Skeletal muscle satellite cell (primary cell): Measurements from ENCODE around the gene FNIP2.
A peak's percentile ranks its signal among the peaks of the same experiment; 100 is the strongest.
"Not testable (repeated sequence)": the region's sequence is repeated elsewhere in the genome, so short reads cannot be mapped to it uniquely, and the experiment has no call there.

Experiments
- H3K27me3 ChIP-seq: 2 replicates; pipeline ENCODE4 v1.7.0; 2013; ENCODE audit warnings: low read length; ENCODE audit not compliant: control insufficient read depth, insufficient read depth
- H3K36me3 ChIP-seq: 2 replicates; pipeline ENCODE4 v1.7.0; 2013; ENCODE audit warnings: mild to moderate bottlenecking, control low read depth, low read length; ENCODE audit not compliant: insufficient read depth
- H3K4me1 ChIP-seq: 2 replicates; pipeline ENCODE4 v1.7.0; 2013; ENCODE audit warnings: low read length; ENCODE audit not compliant: control insufficient read depth, insufficient read depth
- H3K4me2 ChIP-seq: 2 replicates; pipeline ENCODE4 v1.7.0; 2013; ENCODE audit warnings: mild to moderate bottlenecking, low read length
- H3K4me3 ChIP-seq: 2 replicates; pipeline ENCODE4 v1.7.0; 2013; ENCODE audit warnings: low read length
- H3K9ac ChIP-seq: 2 replicates; pipeline ENCODE4 v1.7.0; 2013; ENCODE audit warnings: mild to moderate bottlenecking, low read depth, low read length, moderate library complexity
- H3K9me3 ChIP-seq: replicated peaks from 2 replicates; pipeline ENCODE4 v1.7.0; 2013; ENCODE audit warnings: mild to moderate bottlenecking, control low read depth, low read length

FNIP2 gene

GRCh38 chr4:158782551-158783360 is 13.9 kb downstream of the FNIP2 start:
- peaks cover 55% of the 10 kb centered on the region for H3K4me1 ChIP-seq
- H3K36me3 ChIP-seq: no peaks in the 10 kb centered on the region
- H3K4me3 ChIP-seq: peak overlapping the region; percentile 41
- H3K4me2 ChIP-seq: peak overlapping the region; percentile 60
- no peaks in the 10 kb centered on the region for H3K27me3 ChIP-seq
- no peaks in the 10 kb centered on the region for H3K9me3 ChIP-seq
- H3K9ac ChIP-seq: peak overlapping the region; percentile 56

GRCh38 chr4:158783785-158784184 is 15.0 kb downstream of the FNIP2 start:
- Histone ChIP-seq H3K9me3 (no peaks in the 10 kb centered on the region), H3K36me3 (no peaks in the 10 kb centered on the region), H3K9ac (peak overlapping the region; percentile 56), H3K4me2 (peak overlapping the region; percentile 60), H3K4me1 (peaks cover 44% of the 10 kb centered on the region), H3K27me3 (no peaks in the 10 kb centered on the region), H3K4me3 (no peak overlapping the region)

GRCh38 chr4:158785718-158786117 is 16.9 kb downstream of the FNIP2 start:
- Histone ChIP-seq H3K4me3 (no peak overlapping the region), H3K9me3 (no peaks in the 10 kb centered on the region), H3K4me1 (peaks cover 36% of the 10 kb centered on the region), H3K4me2 (no peak overlapping the region), H3K27me3 (no peaks in the 10 kb centered on the region), H3K9ac (no peak overlapping the region), H3K36me3 (no peaks in the 10 kb centered on the region)

GRCh38 chr4:158786121-158786601 is 17.3 kb downstream of the FNIP2 start:
- Histone ChIP-seq H3K9me3 (no peaks in the 10 kb centered on the region), H3K4me3 (no peak overlapping the region), H3K27me3 (no peaks in the 10 kb centered on the region), H3K9ac (no peak overlapping the region), H3K4me2 (no peak overlapping the region), H3K36me3 (no peaks in the 10 kb centered on the region), H3K4me1 (peaks cover 36% of the 10 kb centered on the region)

GRCh38 chr4:158786955-158787354 is 18.1 kb downstream of the FNIP2 start:
- peaks cover 33% of the 10 kb centered on the region for H3K4me1 ChIP-seq

GRCh38 chr4:158787709-158788475 is 19.1 kb downstream of the FNIP2 start:
- no peaks in the 10 kb centered on the region for H3K27me3 ChIP-seq
- no peak overlapping the region for H3K9ac ChIP-seq
- no peak overlapping the region for H3K4me2 ChIP-seq
- no peaks in the 10 kb centered on the region for H3K36me3 ChIP-seq
- no peaks in the 10 kb centered on the region for H3K9me3 ChIP-seq
- peaks cover 28% of the 10 kb centered on the region for H3K4me1 ChIP-seq
- H3K4me3 ChIP-seq: no peak overlapping the region

More at GRCh38 chr4:158786955-158787354, 18.1 kb downstream of the FNIP2 start:
- no peak overlapping the region for H3K4me2 ChIP-seq
- H3K36me3 ChIP-seq: no peaks in the 10 kb centered on the region
- H3K9ac ChIP-seq: no peak overlapping the region
- H3K9me3 ChIP-seq: no peaks in the 10 kb centered on the region
- no peak overlapping the region for H3K4me3 ChIP-seq
- no peaks in the 10 kb centered on the region for H3K27me3 ChIP-seq

- Histone ChIP-seq H3K9me3 (no peaks in the 10 kb centered on the region), H3K9ac (no peak overlapping the region), H3K4me2 (no peak overlapping the region), H3K36me3 (no peaks in the 10 kb centered on the region), H3K4me1 (peaks cover 27% of the 10 kb centered on the region), H3K27me3 (no peaks in the 10 kb centered on the region), H3K4me3 (no peak overlapping the region)
Measured at GRCh38 chr4:158788516-158788915, 19.7 kb downstream of the FNIP2 start.

- Histone ChIP-seq H3K27me3 (no peaks in the 10 kb centered on the region), H3K9ac (no peak overlapping the region), H3K4me2 (no peak overlapping the region), H3K36me3 (no peaks in the 10 kb centered on the region), H3K4me3 (no peak overlapping the region), H3K4me1 (peaks cover 19% of the 10 kb centered on the region), H3K9me3 (no peaks in the 10 kb centered on the region)
Measured at GRCh38 chr4:158789853-158790252, 21.0 kb downstream of the FNIP2 start.

GRCh38 chr4:158793021-158793420 is 24.2 kb downstream of the FNIP2 start:
- peaks cover 22% of the 10 kb centered on the region for H3K4me1 ChIP-seq
- H3K36me3 ChIP-seq: no peaks in the 10 kb centered on the region
- no peaks in the 10 kb centered on the region for H3K27me3 ChIP-seq
- H3K9me3 ChIP-seq: no peaks in the 10 kb centered on the region
- no peak overlapping the region for H3K9ac ChIP-seq
- no peak overlapping the region for H3K4me2 ChIP-seq
- H3K4me3 ChIP-seq: no peak overlapping the region

GRCh38 chr4:158793430-158793829 is 24.6 kb downstream of the FNIP2 start:
- H3K36me3 ChIP-seq, H3K9ac ChIP-seq, H3K27me3 ChIP-seq, H3K9me3 ChIP-seq, H3K4me2 ChIP-seq, H3K4me3 ChIP-seq: not testable (repeated sequence)
- peaks cover 22% of the 10 kb centered on the region for H3K4me1 ChIP-seq

GRCh38 chr4:158796370-158797140 is 27.7 kb downstream of the FNIP2 start:
- Histone ChIP-seq H3K36me3 (no peaks in the 10 kb centered on the region), H3K4me1 (peaks cover 27% of the 10 kb centered on the region), H3K9me3 (no peaks in the 10 kb centered on the region), H3K4me3 (no peak overlapping the region), H3K27me3 (no peaks in the 10 kb centered on the region), H3K9ac (peak overlapping the region; percentile 24), H3K4me2 (peak overlapping the region; percentile 39)
